Mesodermal cell (in vitro differentiated cells): ENCODE results near the gene SHQ1.

Experiments
- H3K27ac ChIP-seq: 2 replicates; pipeline ENCODE4 v1.7.0; 2013; ENCODE audit warnings: mild to moderate bottlenecking, low read depth, low read length, moderate library complexity; ENCODE audit not compliant: severe bottlenecking
- H3K36me3 ChIP-seq: 2 replicates; pipeline ENCODE4 v1.7.1; 2013; ENCODE audit warnings: mild to moderate bottlenecking, low read length, moderate library complexity; ENCODE audit not compliant: control insufficient read depth, insufficient read depth
- H3K4me1 ChIP-seq: one replicate; pipeline ENCODE4 v1.7.1; 2013; ENCODE audit warnings: mild to moderate bottlenecking, low read length; ENCODE audit not compliant: insufficient read depth, control insufficient read depth, poor library complexity, severe bottlenecking
- H3K4me3 ChIP-seq: 2 replicates; pipeline ENCODE4 v1.7.0; 2013; ENCODE audit warnings: low read length, control low read depth, mild to moderate bottlenecking; ENCODE audit not compliant: insufficient read depth, poor library complexity, severe bottlenecking; ENCODE audit errors: extremely low read depth
- H3K9me3 ChIP-seq: 2 replicates; pipeline ENCODE4 v1.7.1; 2013; ENCODE audit warnings: mild to moderate bottlenecking, low read length, moderate library complexity; ENCODE audit not compliant: control insufficient read depth
- WGBS, 2 experiments: methylation state at CpG; one replicate each; pipeline ENCODE4 v1.1.5; 2013; ENCODE audit warnings: missing lambda C conversion rate in 2 of 2; ENCODE audit not compliant: insufficient coverage in 2 of 2; 5-methylcytosine and 5-hydroxymethylcytosine counted together

Gene SHQ1

GRCh38 chr3:72708441-72708840 lies 139.8 kb downstream of the SHQ1 start:
- H3K9me3 ChIP-seq = no peaks in the 10 kb centered on the region
- no peaks in the 10 kb centered on the region for H3K4me1 ChIP-seq
- no peak overlapping the region for H3K27ac ChIP-seq
- 100% methylated on average over 2 of the region's 2 CpGs; no CpG with 5 or more reads in 1 of the 2 experiments for WGBS, 2 experiments
- no peaks in the 10 kb centered on the region for H3K36me3 ChIP-seq
- H3K4me3 ChIP-seq = no peak overlapping the region

GRCh38 chr3:72702997-72703396 lies 145.2 kb downstream of the SHQ1 start:
- Histone ChIP-seq H3K4me1 (peaks cover 8% of the 10 kb centered on the region), H3K36me3 (no peaks in the 10 kb centered on the region), H3K27ac (no peak overlapping the region), H3K9me3 (no peaks in the 10 kb centered on the region), H3K4me3 (no peak overlapping the region)
- WGBS, 2 experiments = 95 to 96% methylated on average over 3 to 4 of the region's 4 CpGs

DNA sequence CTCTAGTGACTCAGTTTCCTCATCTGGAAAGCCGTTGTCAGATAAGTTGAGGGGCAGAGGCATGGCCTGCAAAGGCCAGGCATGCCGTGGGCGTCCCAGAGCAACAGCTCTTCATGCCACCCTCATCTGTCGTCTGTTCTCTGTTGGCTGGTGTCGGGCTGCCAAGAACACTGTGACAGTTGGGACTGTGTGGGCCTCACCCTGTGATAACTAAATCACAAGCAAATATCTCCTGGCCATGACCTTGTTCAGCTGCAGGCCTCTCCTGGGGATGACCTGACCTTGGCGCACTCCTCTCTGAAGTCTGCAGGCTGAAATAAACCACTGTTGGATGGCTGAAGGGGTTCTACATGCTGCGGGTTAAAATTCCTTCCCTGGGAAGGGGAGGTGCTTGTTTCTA lies 145.9 kb downstream of the SHQ1 start:
- Histone ChIP-seq H3K4me3 (no peak overlapping the region), H3K4me1 (peaks cover 8% of the 10 kb centered on the region), H3K9me3 (no peaks in the 10 kb centered on the region), H3K27ac (no peak overlapping the region), H3K36me3 (no peaks in the 10 kb centered on the region)
- 98% methylated on average over 5 of the region's 7 CpGs for WGBS, 2 experiments

- 95 to 100% methylated on average over 1 to 2 of the region's 2 CpGs for WGBS, 2 experiments
- Histone ChIP-seq H3K36me3 (no peaks in the 10 kb centered on the region), H3K27ac (no peak overlapping the region), H3K4me1 (peaks cover 19% of the 10 kb centered on the region), H3K4me3 (no peak overlapping the region), H3K9me3 (no peaks in the 10 kb centered on the region)
These were observed 148.1 kb downstream of the SHQ1 start for GRCh38 chr3:72700106-72700505.

DNA sequence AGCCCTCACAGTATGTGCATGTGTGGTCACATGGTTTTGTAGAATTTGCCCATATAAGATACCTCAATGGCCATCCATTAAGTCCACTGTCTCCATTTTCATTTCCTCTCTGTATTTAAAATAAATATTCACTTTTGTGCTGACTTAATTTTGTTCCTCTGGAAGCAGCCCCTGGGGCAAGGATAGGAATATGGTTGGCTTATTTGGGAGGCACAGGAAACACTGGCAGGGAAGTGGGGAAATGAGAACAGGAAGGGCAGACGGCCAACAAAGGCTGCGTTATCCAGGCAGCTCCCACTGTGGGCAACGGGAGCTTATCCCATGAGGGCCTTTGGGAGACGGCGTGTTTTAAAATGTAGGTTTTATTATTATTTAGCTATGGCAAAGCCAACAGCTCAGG lies 148.6 kb downstream of the SHQ1 start:
- 78 to 94% methylated on average over 4 to 5 of the region's 5 CpGs for WGBS, 2 experiments
- Histone ChIP-seq H3K36me3 (no peaks in the 10 kb centered on the region), H3K4me3 (no peak overlapping the region), H3K9me3 (no peaks in the 10 kb centered on the region), H3K27ac (no peak overlapping the region), H3K4me1 (peaks cover 23% of the 10 kb centered on the region)
